NCI-H146 (cell line): ENCODE data around the gene PAX8.
"Not testable (repeated sequence)": the region's sequence is repeated elsewhere in the genome, so short reads cannot be mapped to it uniquely, and the experiment has no call there.

ENCODE experiments used
- DNase-seq: peaks from one replicate; lab custom pipeline; 2025; lab: John Stamatoyannopoulos, UW

Gene PAX8

DNA sequence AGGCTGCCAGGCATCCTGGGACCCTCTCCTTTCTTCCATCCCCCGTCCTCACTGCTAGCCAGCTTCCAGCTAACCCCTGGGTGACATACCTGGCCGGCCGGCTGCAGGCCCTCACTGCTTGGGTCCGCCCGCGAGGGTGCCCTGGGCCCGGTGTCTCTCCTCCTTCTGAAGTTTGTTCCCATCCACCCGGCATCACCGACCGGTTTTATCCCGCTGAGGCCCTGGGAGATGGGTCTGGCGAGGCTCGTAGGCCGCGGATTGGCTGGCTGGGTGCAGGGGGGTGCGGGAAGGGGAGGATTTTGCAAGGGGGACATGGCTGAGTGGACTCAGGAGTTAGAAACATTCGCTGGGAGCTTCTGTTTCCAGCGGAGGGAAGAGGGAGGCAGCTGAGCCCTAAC, at the start of gene PAX8:
TSS of gene PAX8 (minus strand) at position 180 of the 398 bp plus-strand sequence. CDS start 527 bp downstream, outside the sequence.
- DNase-seq: no peak

- DNase-seq: no peak
Measured at GRCh38 chr2:113328043-113328442, 49.3 kb upstream of the PAX8 start.

- not testable (repeated sequence) for DNase-seq
Measured at GRCh38 chr2:113325161-113325731, 46.5 kb upstream of the PAX8 start.

DNA sequence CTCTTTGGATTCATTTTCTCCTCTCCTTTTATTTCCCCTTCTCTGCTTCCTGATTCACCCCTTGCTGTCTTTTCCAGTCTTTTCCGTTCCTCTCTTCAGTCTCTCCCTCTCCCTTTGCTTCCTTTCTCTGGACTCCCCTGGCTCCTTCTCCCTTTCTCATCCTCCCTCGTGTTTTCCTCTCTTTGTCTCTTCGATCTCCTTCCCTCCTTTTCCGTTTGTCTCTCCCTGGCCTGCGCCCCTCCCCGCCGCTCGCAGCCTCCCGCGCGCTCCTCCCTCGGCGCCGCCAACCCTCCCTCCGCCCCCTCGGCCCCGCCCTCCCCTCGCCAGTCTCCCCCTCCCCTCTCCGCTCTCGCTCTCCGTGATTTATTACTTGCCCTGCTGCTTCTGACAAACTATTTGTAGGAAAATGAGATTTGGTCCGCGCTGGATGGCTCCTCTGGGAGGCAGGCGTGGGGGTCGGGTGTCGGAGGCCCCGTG, 46.0 kb upstream of the PAX8 start:
- peak; percentile 75 for DNase-seq

- DNase-seq: not testable (repeated sequence)
Measured at GRCh38 chr2:113323129-113323528, 44.4 kb upstream of the PAX8 start.

DNA sequence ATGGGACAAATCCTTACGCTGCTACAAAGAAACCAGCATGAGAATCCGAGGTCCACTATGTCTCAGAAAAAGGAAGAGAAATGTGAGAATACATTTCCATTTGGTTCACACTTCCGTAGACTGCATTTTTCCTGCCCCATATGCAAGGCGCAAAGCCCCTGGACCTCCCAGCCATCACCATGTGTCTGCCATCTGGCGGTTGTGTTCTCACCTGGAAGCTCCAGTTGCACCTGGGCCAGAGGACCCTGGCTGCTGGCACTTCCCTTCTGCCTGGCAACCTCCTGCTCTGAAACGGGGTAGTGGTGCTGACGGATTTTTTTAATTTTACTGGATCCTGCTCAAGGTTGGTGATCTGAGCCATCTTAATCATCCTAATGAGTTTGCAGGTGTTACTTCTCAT, 41.4 kb upstream of the PAX8 start:
- not testable (repeated sequence) for DNase-seq

GRCh38 chr2:113318941-113319340, 40.2 kb upstream of the PAX8 start:
- DNase-seq: not testable (repeated sequence)

GRCh38 chr2:113316085-113316484, 37.4 kb upstream of the PAX8 start:
- DNase-seq: no peak

DNA sequence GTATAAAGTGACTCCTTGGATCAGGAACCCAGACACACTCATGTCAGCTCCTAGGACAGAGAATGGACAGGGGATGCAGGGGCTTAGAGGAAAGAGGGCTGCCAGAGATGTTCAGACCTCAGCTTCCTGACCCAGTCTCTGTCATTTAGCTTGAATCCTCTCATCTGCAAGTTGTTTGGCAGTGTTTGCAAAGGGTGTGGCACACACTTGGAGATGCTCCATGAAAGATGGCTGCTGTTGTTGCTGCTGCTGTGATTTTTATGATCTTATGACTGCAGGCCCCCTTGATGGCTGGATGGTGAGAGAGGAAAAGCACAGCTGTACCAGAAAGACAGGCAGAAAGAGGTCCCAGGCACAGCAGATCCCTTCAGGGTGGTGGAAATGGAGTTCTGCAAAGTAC, 35.9 kb upstream of the PAX8 start:
- not testable (repeated sequence) for DNase-seq

GRCh38 chr2:113314176-113314575, 35.5 kb upstream of the PAX8 start:
- not testable (repeated sequence) for DNase-seq

- not testable (repeated sequence) for DNase-seq
Measured at GRCh38 chr2:113311781-113312180, 33.1 kb upstream of the PAX8 start.

GRCh38 chr2:113311191-113311590, 32.5 kb upstream of the PAX8 start:
- not testable (repeated sequence) for DNase-seq

DNA sequence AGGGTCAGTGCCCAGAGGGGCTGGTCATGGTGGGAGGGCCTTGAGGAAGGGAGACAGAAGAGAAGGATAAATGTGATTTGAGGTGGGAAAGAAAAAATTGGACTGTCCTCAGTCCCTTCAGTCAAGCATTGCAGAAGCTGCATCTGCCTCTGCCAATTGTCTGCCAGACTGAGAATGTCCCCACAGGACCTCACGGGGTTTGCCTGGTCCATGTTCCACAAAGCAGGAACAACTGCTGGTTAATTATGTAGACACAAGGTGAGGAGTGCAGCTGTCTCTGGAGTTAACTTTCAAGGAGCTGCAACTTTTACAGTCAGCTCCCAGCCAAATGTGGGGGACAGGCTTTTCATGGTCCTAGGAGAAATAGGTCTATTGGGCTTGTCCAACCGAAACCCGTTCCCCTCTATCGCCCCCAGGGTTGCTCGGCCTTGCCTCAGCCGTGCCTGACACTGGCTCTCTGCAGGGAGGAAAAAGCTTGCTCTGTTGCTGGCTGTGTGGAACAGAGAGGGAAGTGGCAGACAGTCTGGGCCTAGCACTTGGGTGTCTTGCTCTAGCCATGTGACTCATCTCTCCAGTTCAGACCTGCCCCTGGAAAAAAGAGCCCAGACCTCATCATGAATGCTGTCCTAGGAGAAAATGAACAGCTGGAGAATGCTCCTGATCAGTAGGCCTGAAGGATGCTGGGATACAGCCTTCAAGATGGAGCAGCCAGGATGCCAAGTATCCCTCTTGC, 31.1 kb upstream of the PAX8 start:
- DNase-seq: peak; percentile 34

DNA sequence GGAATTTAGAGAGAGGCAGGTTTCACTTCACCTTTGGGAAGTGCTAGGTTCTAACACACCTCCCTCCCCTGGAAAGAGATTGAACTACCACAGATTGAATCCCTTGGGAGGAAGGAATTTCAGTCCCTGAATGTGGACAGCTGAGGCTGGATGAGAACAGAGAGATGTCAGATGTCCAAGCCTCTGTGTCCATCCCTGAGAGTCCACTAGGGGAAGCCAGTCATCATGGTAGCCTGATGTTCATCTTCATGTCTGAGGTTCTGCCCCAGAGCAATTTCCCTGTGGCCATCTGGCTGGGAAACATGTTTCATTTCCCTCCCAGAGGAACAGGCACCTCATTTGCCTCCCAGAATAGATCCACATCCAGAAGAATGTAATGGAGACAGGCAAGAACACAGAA, 30.1 kb upstream of the PAX8 start:
- peak; percentile 4 for DNase-seq

DNA sequence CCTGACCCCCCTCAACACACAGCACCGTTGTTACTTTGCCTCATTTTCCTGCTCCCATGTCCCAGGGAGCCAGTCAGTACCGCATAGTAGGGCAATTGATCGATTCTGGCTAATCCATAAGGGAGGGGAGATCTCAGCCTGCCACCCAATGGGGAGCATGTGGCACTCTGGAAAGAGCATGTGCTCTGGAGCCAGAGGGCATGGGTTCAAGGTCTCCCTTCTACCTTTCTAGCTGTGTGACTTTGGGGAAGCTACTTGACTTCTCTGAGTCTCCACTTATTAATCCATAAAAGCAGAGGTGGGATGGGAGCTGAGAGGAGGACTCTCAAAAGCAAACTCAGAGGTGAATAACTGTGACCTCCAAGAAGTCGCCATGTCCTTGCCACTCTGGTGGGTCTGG, 27.5 kb upstream of the PAX8 start:
- not testable (repeated sequence) for DNase-seq

DNA sequence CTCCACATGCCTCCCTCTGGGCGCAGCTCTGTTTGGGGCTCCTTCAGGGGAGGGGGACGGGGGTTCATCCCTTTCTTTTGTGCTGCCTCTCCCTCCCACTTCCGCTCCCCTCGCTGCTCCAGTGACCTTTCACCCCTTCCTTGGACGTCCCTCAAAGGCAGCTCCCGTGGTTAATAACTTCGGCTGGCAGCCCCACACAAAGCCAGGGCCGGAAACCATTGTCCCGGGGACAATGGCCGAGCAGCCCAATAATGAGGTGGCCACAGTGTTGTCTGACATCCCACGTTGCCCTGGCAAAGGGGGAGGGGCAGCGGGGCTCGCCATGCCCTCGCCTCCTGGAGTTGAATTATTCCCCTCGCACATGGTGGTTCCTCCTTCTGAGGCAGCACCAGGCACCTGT, 27.0 kb upstream of the PAX8 start:
- peak; percentile 55 for DNase-seq

GRCh38 chr2:113305146-113305545, 26.4 kb upstream of the PAX8 start:
- no peak for DNase-seq

- DNase-seq: no peak
Measured at GRCh38 chr2:113304702-113305101, 26.0 kb upstream of the PAX8 start.

DNA sequence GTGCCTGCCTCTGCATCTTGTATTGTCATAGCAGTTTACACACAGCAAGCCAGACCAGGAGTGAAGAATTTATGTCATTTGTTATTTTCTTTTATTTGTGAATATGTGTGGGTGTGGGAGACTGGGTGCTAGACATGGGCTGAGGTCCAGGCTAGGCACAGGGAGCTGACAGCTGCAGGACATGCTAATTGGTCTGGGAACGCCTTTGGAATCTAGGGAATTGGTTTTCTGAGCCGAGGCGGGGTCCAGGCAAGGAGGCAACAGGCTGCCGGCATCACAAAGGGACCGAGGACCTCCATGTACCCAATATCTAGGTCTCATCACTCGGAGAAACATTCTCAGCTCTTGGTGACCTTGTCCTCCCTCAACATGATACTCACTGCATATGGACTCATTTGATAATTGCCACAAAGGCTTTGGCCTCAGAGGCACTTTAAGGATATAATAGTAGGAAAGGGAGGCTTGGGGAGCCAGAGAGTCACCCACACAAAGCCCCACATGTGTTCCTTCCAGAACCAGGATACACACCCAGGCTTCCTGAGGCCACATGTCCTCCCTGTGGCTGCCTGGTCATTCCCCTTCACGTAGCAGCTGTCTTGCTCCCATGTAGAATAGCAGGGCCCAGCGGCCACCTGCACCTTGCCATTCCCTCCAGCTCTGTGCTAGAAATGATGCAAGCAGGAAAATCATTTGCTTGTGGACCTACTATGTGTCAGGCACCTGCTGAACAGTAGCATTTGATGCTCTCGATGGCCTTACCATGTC, 23.7 kb upstream of the PAX8 start:
- not testable (repeated sequence) for DNase-seq

DNA sequence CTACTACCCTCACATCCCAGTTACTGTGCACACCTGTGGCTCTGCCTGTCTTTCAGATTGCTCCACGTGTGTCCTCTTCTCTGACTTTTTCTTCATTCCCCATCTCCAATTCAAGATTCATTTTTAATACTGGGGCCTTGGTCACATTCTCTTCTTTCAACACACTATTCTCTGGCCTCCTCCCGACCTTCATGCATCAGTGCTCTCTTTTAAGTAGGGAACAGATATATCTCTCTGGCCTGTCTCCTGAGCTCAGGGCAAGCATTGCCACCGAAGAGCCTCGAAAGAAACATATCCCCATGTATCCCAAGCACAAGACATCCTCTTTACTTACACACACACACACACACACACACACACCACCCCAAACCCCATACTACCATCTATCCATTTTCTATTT, 21.6 kb upstream of the PAX8 start:
- no peak for DNase-seq

- no peak for DNase-seq
Measured at GRCh38 chr2:113298176-113298575, 19.5 kb upstream of the PAX8 start.

DNA sequence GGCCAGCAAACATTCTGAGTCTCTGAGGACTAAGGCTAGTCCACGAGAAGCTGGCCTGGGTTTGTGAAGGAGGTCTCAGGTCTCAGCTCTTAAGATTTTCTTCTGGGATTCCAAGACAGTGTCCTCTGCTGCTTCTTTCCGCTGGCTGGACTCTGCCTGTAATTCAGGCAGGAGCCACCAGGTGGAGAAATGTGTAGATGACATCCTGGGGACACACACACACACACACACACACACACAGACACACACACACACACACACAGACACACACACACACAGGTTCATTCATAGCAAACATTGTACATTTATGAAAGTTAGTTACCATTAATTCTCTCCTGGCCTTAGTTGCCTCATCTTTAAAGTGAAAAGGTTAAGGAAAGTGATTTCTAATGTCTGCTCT, 18.9 kb upstream of the PAX8 start:
- DNase-seq: not testable (repeated sequence)

DNA sequence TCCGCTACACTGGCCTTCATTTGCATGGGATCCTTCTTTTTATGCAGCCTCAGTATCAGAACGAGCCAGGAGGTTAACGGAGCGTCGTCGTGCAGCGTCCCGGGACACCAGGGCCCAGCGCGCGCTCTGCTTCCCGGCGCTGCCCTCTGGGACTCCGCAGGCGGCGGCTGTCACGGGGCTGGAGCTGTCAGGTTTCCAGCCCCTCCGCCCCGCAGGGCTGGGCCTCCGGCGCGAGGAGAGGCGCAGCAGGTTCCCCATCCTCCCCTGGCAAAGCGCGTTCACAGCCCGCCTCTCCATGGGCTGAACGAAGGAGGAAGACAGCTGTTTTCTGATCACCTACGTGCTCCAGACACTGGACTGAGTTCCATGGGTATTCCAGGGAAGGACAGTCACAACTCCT, 12.5 kb upstream of the PAX8 start:
- no peak for DNase-seq
